Measurements from ENCODE around the gene TMEM54.

The TMEM54 gene

DNA sequence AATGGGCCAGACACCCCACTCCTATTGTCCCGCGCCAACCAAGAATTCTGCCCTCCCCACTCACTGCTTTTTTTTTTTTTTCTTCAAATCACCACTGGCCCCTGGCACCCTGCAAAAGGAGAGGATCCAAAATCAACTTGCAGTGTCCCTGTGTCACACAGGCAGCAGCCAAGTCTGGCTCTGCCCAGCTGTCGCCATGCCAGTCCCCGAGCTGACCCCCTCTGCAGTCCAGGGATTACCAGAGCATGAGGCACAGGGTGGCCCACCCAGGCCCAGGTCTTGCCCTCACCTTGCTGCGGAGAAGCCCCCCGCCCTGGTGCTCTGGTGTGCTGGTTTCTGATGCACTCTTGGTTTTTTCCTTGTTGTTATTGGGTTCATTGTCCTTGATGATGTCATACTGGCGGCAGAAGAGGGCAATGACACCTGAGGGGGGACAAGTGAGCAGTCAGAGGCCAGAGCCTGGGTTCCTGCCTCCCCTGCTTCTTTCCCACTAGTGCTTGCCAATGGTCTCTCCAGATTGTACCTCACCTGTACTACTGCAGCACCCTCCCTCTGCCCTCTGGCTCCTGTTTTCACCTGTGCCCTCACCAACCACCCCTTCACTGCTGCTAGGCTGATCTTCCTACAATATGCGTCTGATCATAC lies 36.7 kb downstream of the TMEM54 start:
- DNase-seq (ENCODE audit: low read depth) = no peak

DNA sequence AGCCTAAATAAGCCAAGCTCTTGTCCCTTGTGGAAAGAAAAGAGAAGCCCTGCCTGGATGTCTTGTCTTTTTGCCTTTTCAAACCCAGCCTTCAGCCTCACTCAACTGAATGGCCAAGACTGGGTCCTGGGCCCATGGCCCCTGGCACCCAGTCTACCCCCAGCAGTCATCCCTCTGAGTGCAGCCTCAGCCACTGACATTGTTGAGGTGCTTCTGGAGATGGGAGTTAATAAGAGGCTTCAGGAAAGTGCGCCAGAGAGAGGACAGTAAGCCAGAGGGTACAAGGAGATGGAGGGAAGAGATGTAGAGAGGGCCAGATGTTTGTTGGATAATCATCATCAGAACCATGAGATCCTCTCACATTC lies 37.3 kb downstream of the TMEM54 start:
- no peak for DNase-seq (ENCODE audit: low read depth)

DNA sequence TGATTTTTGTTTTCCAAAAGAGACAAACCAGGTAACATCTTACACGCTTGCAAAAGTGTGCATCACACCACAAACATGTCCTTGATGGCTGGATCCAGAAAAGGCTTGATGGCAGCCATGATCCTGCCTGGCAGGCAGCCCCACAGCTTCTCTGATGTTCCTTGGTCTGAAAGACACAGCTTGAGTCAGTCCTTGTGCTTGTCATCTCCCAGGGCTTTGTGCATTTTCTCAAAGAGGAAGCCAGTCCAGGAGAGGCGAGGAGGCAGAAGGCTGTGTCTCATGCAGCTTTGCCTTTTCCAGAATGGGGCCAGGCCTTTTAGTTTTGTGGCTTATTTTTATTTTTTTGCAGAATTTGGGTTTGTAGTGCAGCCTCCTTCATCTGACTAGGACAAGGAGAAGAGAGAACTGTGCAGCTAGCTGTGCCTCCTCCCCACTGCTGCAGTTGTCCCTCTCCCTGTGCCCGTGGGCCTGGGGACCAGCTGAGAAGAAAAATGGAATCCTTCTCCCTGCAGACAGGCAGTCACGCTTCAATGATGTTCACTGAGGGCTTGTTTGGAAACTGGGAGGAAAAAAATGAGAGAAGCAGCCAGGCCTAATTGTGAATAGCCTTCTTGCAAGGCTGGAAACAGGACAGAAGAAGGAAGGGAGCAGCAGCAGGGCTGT lies 37.8 kb downstream of the TMEM54 start:
- DNase-seq (ENCODE audit: low read depth) = no peak

DNA sequence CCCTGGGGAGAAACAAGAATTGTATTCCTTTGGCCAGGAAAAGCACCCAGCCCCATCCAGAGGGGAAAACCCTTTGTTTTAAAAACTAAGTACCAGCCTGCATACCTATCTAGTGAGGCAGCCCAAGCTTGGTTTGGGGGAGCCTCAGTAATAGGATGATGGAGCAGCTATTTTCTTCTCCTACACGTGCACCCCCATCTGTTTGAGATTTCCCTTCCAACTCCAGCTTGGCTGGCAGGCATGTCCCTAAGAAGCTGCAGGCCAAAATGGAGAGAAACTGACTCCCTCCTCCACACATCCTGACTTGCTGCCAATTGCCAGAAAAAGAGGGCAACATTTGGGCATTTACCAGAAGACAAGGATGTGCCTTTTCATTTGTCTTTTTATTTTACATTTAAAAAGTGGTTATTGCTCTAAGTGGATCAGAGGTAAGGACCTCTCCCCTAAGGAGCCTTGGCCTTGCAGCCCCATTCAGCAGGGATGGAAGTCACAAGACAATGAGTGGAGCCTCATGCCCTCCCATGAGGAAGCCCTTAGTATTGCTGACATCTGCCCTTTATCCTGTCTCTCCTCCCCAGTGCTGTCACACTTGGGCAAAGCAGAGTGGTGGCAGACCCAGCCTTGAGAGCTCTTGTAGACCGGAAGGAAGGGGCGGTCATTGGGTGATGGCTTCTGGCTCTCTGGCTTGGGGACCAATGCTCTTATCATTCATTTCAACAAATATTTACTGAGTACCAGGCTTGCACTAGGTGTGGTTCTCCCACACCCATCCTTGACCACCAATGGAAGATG lies 39.1 kb downstream of the TMEM54 start:
- DNase-seq (ENCODE audit: low read depth) = no peak

DNA sequence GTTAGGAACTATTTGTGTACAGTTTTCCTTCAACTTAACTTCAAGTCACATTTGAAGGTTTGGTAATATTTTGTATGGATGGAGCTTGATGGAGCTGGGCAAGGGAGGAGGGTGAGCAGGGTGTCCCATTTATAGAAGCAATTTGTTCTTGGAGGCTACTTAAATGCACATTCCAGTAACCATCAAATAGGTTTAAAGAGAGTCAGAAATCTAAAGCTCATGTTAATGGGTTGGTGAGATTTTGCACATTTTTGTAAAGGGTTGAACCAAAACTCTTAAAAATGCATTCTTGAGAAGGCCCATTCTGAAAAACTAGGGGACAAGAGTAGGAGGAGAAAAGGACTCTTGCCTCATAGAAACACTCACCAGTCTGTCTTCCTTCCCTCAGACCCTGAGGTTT lies 40.6 kb downstream of the TMEM54 start:
- DNase-seq (ENCODE audit: low read depth) = no peak

DNA sequence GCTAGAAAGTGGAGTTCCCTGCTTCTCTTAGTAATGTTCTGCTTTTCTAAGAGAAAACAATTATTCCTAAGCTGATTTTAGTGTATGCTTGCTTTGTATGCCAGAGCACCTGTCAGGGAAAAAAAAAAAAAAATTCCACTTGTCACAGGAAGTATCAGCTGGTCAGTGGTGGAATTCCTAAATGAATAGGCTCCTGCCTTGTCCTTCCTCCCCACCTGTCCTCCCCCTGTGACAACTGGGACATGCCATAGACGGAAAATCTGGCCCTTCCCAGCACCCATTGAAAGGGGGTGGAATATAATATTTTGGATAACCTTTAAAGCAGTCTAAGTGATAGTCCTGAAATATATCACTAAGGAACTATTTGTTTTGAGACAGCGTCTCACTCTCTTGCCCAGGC lies 41.3 kb downstream of the TMEM54 start:
- DNase-seq (ENCODE audit: low read depth) = no peak

DNA sequence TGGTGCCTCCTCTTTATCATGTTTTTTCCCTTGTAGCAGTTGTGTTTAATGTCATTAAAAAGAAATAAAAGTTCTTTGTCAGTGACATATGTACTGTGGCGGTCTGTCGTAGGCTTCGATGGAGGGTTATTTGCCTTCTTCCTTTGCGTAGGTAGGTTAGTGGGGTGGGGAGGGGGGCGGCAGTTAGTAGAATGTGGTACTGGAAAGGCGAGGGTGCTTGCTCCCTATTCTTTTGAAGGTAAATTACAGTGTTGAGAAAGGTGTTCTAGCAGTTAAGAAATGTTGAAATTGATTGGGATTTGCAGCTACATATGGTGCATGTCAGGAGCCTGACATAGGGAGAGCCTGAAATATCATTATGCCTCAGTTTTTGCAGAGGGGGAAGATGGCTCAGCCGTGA lies 42.4 kb downstream of the TMEM54 start:
- DNase-seq (ENCODE audit: low read depth) = no peak

DNA sequence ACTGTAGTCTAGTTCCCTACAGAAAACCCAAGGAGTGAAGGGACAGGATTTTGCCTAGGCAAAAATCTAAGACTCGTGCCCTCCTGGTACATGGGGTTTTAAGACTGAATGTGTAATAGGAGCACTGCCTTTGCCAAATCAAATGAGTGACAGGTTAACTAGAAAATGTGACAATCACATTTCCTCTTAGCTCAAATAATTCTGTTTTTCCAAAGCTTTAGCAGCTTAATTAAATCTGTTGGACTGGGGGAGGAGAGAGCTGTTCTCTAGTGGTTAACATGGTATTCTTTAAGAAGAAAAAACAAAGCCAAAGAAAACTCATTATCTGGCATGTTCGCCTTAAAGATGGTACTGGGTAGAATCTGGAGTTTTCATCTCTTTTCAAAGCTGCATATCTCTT lies 43.1 kb downstream of the TMEM54 start:
- no peak for DNase-seq (ENCODE audit: low read depth)

DNA sequence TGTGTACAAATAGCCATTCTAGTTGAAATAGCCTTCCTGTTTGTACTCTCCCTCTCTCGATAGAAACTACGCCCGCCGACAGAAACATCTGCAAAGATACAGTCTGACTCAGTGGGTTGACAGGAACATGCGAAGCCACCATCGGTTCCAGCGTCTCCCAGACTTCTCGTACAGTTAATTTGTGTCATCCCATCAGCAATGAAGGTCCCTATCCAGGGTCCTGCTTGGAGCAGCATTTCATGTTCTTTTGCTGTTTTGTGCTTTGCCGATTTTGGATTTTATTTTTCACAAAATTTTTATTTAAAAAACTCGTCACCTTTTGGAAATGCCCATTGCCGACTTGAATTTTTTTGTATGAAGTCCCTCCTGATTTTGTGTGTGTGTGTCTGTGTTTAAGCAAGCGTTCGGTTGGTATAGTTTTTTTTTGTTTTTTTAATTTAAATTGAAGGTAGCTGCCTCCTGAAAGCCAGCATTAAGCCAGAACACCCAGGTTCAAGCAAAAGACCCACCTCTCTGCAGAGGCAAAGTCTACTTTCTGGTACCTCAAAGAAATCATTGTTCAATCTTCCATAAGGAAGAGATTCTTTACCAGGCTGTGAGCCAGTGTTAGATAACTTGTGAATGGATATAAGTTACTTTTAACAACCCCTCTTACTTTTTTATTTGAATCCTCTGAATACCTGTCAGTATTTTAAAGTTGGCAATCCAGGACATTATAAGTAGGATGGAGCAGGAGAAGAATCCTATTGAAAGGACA lies 45.1 kb downstream of the TMEM54 start:
- DNase-seq (ENCODE audit: low read depth) = no peak

DNA sequence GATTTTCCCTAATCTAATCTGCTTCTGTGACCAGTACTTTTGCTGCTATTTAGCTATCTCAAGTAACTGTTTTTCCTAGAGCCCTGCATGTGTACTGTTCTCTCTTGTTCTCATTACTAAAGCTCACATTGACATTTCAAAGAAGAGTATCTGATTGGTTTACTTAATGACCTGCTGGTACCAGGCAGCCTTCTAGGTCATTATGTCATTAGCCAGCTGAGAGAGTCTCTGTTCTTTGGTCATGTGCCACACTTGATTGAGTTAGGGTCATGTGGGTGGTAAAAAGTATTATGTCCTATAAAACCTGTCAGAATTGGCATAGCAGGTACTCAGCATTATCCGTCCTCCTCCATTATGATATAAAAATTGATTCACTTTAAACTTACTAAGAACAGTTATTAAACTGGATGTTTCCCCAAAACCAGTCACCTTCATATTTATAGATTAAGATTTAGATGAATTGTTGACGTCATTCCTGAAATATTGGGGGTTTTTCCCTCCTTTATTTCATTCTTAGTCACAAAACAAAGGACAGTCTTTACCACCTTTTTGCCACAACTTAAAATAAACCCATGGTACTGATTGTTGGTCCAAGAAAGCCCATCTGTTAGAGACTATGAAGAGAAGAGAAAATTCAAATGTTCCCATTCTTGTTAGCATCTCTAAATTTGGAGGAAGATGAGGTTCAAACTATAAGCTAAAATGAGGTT lies 52.7 kb downstream of the TMEM54 start:
- DNase-seq (ENCODE audit: low read depth) = no peak
